ENCODE results near the gene PELI3.

DNA sequence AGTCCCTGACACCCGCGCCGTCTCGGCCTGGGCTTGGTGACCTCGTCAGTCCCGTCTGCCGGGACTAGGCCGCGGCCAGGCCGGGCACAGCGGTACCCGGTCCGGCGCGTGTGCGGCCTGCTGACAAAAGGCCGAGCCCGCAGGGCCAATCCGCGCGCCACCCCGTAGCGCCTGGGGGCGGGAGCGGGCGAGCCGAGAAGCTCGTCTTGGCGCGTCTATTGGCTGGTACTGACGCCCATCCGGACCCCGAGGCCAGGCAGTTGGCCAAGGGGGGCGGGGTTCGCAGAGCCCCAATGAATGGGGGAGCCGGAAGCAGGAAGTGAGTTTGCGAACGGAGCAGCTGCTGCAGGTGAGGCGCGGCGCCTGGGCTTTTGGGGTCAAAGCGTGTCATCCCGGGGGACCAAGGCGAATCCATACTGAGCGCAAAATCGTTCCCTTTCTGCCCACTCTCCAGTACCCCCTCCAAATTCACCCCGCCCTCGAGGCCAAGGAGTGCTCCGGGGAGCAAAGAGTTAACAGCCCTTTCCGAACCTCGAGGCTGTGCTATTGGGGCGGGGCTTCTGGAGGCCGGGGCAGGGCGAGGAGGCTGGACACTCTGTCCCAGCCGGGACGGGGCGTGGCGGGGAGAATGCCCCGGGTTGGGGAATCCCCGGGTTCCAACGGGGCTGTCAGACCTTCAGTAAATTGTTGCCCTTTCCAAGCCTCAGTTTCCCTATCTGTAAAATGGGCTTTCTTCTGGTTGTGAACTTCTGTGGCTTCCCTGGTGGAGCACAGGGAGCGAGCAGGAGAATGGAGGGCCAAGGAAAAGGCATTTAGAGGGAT lies 13.6 kb downstream of the PELI3 start, which contains the start of gene DPP3:
- TF ChIP-seq, protein P1, sequence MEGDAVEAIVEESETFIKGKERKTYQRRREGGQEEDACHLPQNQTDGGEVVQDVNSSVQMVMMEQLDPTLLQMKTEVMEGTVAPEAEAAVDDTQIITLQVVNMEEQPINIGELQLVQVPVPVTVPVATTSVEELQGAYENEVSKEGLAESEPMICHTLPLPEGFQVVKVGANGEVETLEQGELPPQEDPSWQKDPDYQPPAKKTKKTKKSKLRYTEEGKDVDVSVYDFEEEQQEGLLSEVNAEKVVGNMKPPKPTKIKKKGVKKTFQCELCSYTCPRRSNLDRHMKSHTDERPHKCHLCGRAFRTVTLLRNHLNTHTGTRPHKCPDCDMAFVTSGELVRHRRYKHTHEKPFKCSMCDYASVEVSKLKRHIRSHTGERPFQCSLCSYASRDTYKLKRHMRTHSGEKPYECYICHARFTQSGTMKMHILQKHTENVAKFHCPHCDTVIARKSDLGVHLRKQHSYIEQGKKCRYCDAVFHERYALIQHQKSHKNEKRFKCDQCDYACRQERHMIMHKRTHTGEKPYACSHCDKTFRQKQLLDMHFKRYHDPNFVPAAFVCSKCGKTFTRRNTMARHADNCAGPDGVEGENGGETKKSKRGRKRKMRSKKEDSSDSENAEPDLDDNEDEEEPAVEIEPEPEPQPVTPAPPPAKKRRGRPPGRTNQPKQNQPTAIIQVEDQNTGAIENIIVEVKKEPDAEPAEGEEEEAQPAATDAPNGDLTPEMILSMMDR (IDR thresholded peaks at IDR 0.05): no peak
- TF ChIP-seq ZFX (IDR thresholded peaks at IDR 0.05; ENCODE audit: borderline replicate concordance): 0 out of 2 replicates have a peak, but pooled peaks have one; percentile 77
